Astrocyte (in vitro differentiated cells and primary cell): ENCODE measurements around the gene TIAM2. TPM values are rescaled to one million over a fixed set of nuclear protein-coding genes. Genes with fewer than 3 reads are reported as not detected.
"Not testable (repeated sequence)": the region's sequence is repeated elsewhere in the genome, so short reads cannot be mapped to it uniquely, and the experiment has no call there.

ENCODE experiments used
- DNase-seq: peaks from one replicate; pipeline ENCODE4 v3.0.0-alpha.2; 2010; ENCODE audit warnings: low read depth
- FAIRE-seq: peaks from 2 replicates; lab custom pipeline; 2011; peaks lifted over from hg19 to GRCh38; lab: Jason Lieb, UNC
- H2AFZ ChIP-seq: 2 replicates; pipeline ENCODE4 v1.6.0; 2012; ENCODE audit warnings: low read depth, low read length, inconsistent platforms
- H3K27ac ChIP-seq: 2 replicates; pipeline ENCODE4 v1.5.1; 2011; ENCODE audit warnings: low read depth, low read length, inconsistent platforms
- H3K27me3 ChIP-seq: 2 replicates; pipeline ENCODE4 v1.6.0; 2011; ENCODE audit warnings: low read length, inconsistent platforms; ENCODE audit not compliant: insufficient read depth
- H3K36me3 ChIP-seq: 2 replicates; pipeline ENCODE4 v1.5.1; 2011; ENCODE audit warnings: low read length, inconsistent platforms; ENCODE audit not compliant: insufficient read depth
- H3K4me1 ChIP-seq: 2 replicates; pipeline ENCODE4 v1.5.1; 2011; ENCODE audit warnings: low read length, inconsistent platforms; ENCODE audit not compliant: insufficient read depth
- H3K4me2 ChIP-seq: 2 replicates; pipeline ENCODE4 v1.6.0; 2012; ENCODE audit warnings: low read length, inconsistent platforms
- H3K4me3 ChIP-seq: 2 replicates; pipeline ENCODE4 v1.5.1; 2011; ENCODE audit warnings: low read depth, mild to moderate bottlenecking, low read length, inconsistent platforms; ENCODE audit not compliant: insufficient read depth
- H3K79me2 ChIP-seq: 2 replicates; pipeline ENCODE4 v1.6.0; 2012; ENCODE audit warnings: mild to moderate bottlenecking, low read length, inconsistent platforms; ENCODE audit not compliant: insufficient read depth
- H3K9ac ChIP-seq: 2 replicates; pipeline ENCODE4 v1.6.0; 2012; ENCODE audit warnings: mild to moderate bottlenecking, low read length, inconsistent platforms
- H3K9me3 ChIP-seq: 2 replicates; pipeline ENCODE4 v1.5.1; 2012; ENCODE audit warnings: low read depth, mild to moderate bottlenecking, low read length, inconsistent platforms; ENCODE audit not compliant: insufficient read depth
- H4K20me1 ChIP-seq: 2 replicates; pipeline ENCODE4 v1.6.0; 2012; ENCODE audit warnings: low read length, inconsistent platforms; ENCODE audit not compliant: insufficient read depth
- H3K27ac Mint-ChIP-seq: one replicate; pipeline ENCODE4 v1.8.0; 2021; ENCODE audit warnings: mild to moderate bottlenecking, mixed read lengths; ENCODE audit not compliant: unreplicated experiment
- H3K27me3 Mint-ChIP-seq: one replicate; pipeline ENCODE4 v1.8.0; 2021; ENCODE audit warnings: low read depth, mixed read lengths; ENCODE audit not compliant: unreplicated experiment
- H3K36me3 Mint-ChIP-seq: one replicate; pipeline ENCODE4 v1.8.0; 2021; ENCODE audit warnings: low read depth, mixed read lengths; ENCODE audit not compliant: unreplicated experiment
- H3K4me1 Mint-ChIP-seq: one replicate; pipeline ENCODE4 v1.8.0; 2021; ENCODE audit warnings: low read depth, mixed read lengths; ENCODE audit not compliant: unreplicated experiment
- H3K4me3 Mint-ChIP-seq: one replicate; pipeline ENCODE4 v1.8.0; 2021; ENCODE audit warnings: mild to moderate bottlenecking, moderate library complexity, mixed read lengths; ENCODE audit not compliant: unreplicated experiment
- H3K9me3 Mint-ChIP-seq: one replicate; pipeline ENCODE4 v1.8.0; 2021; ENCODE audit warnings: mild to moderate bottlenecking, mixed read lengths; ENCODE audit not compliant: unreplicated experiment
- EZH2 ChIP-seq: IDR thresholded peaks from 2 replicates; pipeline ENCODE4 v1.6.1; 2012; ENCODE audit warnings: mild to moderate bottlenecking, low read length, inconsistent platforms; ENCODE audit not compliant: insufficient read depth
- total RNA-seq: library from RNA; stranded (reverse); gene quantifications from 2 replicates; pipeline ENCODE4 v1.2.1, GENCODE V29; 2021
- TF ChIP-seq, protein P1 (sequence below): IDR thresholded peaks from 2 replicates; pipeline ENCODE4 v1.5.1; 2011; ENCODE audit warnings: low read depth, mild to moderate bottlenecking, inconsistent platforms, low read length, moderate library complexity; ENCODE audit not compliant: insufficient read depth

Gene TIAM2
- total RNA-seq, 1 donor from 2014 or later = 23.6 TPM

- Histone ChIP-seq H3K79me2 (no peaks in the 10 kb centered on the region), H3K9me3 (no peaks in the 10 kb centered on the region), H3K4me3 (no peak overlapping the region), H3K4me2 (peak overlapping the region; percentile 54), H3K27me3 (no peaks in the 10 kb centered on the region), H3K27ac (no peak overlapping the region), H3K9ac (no peak overlapping the region), H3K36me3 (no peaks in the 10 kb centered on the region), H4K20me1 (no peaks in the 10 kb centered on the region), H2AFZ (peak overlapping the region; percentile 33), H3K4me1 (peaks cover 15% of the 10 kb centered on the region)
- no peak overlapping the region for H3K27ac Mint-ChIP-seq
- H3K9me3 Mint-ChIP-seq = peaks cover 2% of the 10 kb centered on the region
- no peak for FAIRE-seq
- H3K27me3 Mint-ChIP-seq = no peaks in the 10 kb centered on the region
- peaks cover 17% of the 10 kb centered on the region for H3K4me1 Mint-ChIP-seq
- TF ChIP-seq, protein P1, sequence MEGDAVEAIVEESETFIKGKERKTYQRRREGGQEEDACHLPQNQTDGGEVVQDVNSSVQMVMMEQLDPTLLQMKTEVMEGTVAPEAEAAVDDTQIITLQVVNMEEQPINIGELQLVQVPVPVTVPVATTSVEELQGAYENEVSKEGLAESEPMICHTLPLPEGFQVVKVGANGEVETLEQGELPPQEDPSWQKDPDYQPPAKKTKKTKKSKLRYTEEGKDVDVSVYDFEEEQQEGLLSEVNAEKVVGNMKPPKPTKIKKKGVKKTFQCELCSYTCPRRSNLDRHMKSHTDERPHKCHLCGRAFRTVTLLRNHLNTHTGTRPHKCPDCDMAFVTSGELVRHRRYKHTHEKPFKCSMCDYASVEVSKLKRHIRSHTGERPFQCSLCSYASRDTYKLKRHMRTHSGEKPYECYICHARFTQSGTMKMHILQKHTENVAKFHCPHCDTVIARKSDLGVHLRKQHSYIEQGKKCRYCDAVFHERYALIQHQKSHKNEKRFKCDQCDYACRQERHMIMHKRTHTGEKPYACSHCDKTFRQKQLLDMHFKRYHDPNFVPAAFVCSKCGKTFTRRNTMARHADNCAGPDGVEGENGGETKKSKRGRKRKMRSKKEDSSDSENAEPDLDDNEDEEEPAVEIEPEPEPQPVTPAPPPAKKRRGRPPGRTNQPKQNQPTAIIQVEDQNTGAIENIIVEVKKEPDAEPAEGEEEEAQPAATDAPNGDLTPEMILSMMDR = no peak
- no peak for TF ChIP-seq EZH2
- H3K4me3 Mint-ChIP-seq = no peak overlapping the region
- peaks cover 26% of the 10 kb centered on the region for H3K36me3 Mint-ChIP-seq
- DNase-seq = peak; percentile 39
These were observed 231.9 kb downstream of the TIAM2 start for GRCh38 chr6:155227046-155227445.

- Histone ChIP-seq H3K4me3 (no peak overlapping the region), H3K9ac (no peak overlapping the region), H3K27ac (no peak overlapping the region), H3K4me1 (peaks cover 13% of the 10 kb centered on the region), H4K20me1 (no peaks in the 10 kb centered on the region), H3K27me3 (no peaks in the 10 kb centered on the region), H3K4me2 (peak overlapping the region; percentile 15), H2AFZ (peak overlapping the region; percentile 51), H3K36me3 (no peaks in the 10 kb centered on the region), H3K9me3 (no peaks in the 10 kb centered on the region), H3K79me2 (no peaks in the 10 kb centered on the region)
- TF ChIP-seq, protein P1 = no peak
- no peak for TF ChIP-seq EZH2
- Mint-ChIP-seq H3K27me3 (no peaks in the 10 kb centered on the region), H3K36me3 (peaks cover 28% of the 10 kb centered on the region), H3K9me3 (peaks cover 2% of the 10 kb centered on the region), H3K4me3 (no peak overlapping the region), H3K27ac (no peak overlapping the region), H3K4me1 (peaks cover 14% of the 10 kb centered on the region)
- peak; percentile 68 for DNase-seq
- FAIRE-seq = no peak
These were observed 233.5 kb downstream of the TIAM2 start for GRCh38 chr6:155228546-155229166.

- not testable (repeated sequence) for H4K20me1 ChIP-seq
These were observed 235.9 kb downstream of the TIAM2 start for GRCh38 chr6:155230975-155231374.

More at GRCh38 chr6:155230975-155231374, 235.9 kb downstream of the TIAM2 start:
- H3K4me1 Mint-ChIP-seq, H2AFZ ChIP-seq, H3K4me3 ChIP-seq, H3K27ac ChIP-seq, H3K4me2 ChIP-seq, H3K36me3 ChIP-seq, H3K27me3 Mint-ChIP-seq, DNase-seq, FAIRE-seq, H3K4me1 ChIP-seq, H3K27ac Mint-ChIP-seq, H3K4me3 Mint-ChIP-seq, H3K9me3 Mint-ChIP-seq, H3K27me3 ChIP-seq, H3K9me3 ChIP-seq, H3K79me2 ChIP-seq, H3K9ac ChIP-seq: not testable (repeated sequence)
- H3K36me3 Mint-ChIP-seq = peaks cover 28% of the 10 kb centered on the region
